GM12878 (cell line): ENCODE results near the gene GNPTAB.

Source experiments
- NFXL1 ChIP-seq: fragments of 450-650 bp; IDR thresholded peaks from 2 replicates; pipeline ENCODE4 v1.6.1; 2017; ENCODE audit warnings: antibody characterized with exemption, mild to moderate bottlenecking, borderline replicate concordance
- POLR2AphosphoS2 ChIP-seq: IDR thresholded peaks from 2 replicates; pipeline ENCODE4 v1.6.1; 2011; ENCODE audit warnings: low read depth, mild to moderate bottlenecking, low read length, improper control_type of control experiment, moderate library complexity
- TF ChIP-seq, protein P1 (sequence below): IDR thresholded peaks from 2 replicates; pipeline ENCODE4 v1.6.1; 2012; ENCODE audit warnings: low read depth, low read length, improper control_type of control experiment

DNA sequence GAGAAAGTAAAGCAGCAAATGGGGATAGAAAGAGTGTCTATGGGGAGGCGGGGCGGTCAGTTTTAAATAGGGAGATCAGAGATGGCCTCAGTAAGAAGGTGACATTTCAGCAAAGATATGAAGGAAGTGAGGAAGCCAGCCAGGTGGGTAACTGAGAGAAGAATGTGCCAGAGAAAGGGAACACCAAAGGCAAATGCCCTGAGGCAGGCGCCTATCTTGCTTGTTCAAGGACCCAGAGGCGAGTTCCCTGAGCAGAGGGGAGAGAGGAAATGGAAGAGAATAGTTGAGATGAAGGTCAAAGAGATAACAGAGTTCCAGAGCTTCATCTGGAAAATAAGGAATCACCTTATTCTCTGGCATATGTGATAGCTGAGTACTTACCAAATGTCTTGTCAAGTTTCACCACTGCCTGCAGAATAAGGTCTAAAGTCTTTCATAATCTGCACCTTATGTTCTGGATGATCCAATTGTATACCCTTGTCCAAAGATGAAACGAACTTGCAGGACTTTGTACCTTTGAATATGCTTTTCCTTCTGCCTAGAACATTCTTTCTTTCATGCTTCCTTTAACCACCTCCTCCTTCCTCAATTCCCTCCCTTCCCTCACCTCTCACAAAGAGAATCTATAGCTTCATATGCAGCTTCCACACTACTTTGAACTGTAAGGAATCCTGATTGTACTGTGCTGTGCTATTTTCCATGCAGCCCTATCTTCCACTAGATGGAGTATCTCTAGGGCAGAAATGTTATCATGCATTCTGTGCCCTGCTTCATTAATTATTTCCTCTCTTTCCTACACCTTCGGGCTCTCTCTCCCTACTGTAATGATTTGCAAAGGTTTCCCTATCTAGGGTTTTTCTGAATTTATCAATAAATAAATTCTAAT is 38.5 kb downstream of the GNPTAB start:
- TF ChIP-seq, protein P1, sequence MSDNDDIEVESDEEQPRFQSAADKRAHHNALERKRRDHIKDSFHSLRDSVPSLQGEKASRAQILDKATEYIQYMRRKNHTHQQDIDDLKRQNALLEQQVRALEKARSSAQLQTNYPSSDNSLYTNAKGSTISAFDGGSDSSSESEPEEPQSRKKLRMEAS = no peak
- TF ChIP-seq NFXL1 (no peak), POLR2AphosphoS2 (no peak)
